NCI-H345 (cell line): ENCODE measurements around the gene LIN37.

Experiments
- DNase-seq: peaks from one replicate; lab custom pipeline; 2025; lab: John Stamatoyannopoulos, UW

Gene LIN37, protein sequence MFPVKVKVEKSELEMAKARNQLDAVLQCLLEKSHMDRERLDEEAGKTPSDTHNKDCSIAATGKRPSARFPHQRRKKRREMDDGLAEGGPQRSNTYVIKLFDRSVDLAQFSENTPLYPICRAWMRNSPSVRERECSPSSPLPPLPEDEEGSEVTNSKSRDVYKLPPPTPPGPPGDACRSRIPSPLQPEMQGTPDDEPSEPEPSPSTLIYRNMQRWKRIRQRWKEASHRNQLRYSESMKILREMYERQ

DNA sequence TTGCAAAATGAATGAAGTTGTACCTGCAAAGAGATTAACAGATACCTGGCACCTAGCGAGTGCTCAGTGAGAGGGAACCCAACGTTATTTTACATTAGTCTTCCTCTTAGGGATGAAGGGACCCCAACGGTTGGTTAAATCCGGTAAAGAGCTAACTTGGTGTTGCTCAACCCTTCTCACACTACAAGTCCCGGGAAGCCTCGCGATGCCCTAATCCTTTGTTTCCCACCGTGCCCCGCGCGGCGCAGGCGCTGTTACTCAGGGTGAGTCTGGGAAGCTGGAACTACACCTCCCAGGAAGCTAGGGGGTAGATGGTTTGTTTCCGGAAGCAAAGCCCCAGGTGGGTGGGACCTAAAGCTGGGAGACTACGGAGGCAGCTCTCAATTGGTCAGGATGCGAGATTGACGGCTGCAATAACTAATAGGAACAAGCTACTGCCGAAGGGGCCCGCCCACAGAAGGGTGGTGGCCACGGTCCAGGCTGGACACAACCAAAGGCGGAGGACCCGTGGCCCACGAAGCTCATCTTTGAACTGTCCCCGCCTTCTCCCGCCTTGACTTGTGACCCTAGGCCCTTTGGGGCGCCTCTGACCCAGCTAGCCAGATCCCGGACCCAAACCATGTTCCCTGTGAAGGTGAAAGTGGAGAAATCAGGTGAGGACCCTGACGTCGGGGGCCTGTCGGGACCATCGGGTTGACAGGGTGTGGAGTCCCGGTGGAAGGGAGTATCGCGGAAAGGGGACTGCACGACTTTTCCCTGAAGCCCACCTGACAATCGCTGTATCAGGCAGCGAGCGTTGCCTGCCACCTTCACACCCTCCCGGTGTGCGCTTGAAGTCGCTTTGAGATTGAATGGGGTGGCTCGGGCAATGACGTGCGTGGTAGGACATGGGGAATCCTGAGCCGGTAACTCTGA is at the start of gene LIN37:
Gene LIN37, plus strand, starts transcription at position 471 of the 915 bp plus-strand sequence. Its CDS starts 149 bp downstream, at position 620.
- DNase-seq = peak; percentile 100

DNA sequence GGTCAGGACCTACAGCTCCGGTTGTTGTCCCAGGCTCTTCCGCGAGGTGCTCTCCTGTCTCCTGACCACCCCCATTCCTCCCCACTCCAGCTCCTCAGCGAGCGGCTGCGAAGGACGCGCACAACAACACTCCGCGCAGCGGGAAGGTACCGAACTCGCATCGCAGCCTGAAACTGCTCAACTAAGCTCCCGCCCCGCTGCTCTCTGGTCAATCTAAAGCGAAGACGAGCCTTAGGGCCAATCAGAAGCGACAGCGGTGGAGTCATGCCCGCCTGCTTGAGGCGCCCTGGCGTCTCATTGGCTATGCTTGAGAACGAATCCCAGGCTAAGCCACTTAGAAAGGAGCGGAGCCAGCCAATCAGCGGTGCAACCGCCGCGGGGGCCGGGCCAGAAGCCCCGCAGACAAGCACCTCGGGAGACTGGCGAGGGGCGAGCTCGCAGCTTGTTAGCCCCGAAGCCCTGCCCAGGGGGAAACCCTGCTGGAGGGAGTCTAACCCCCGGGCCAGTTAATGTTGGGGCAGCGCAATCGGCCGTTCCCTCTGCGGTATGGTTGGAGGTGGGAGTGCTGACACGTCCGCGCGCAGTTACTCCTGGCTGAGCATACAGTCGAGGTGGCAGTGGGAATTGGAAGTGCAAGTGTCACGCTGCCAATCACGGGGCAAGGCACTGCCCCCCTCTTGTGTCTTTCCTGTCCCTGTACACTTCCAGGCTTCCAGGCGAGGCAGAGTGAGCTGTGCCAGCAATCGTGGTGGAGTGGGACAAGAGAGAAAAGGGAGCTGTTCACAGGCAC is 46.0 kb upstream of the LIN37 start:
- peak; percentile 100 for DNase-seq

DNA sequence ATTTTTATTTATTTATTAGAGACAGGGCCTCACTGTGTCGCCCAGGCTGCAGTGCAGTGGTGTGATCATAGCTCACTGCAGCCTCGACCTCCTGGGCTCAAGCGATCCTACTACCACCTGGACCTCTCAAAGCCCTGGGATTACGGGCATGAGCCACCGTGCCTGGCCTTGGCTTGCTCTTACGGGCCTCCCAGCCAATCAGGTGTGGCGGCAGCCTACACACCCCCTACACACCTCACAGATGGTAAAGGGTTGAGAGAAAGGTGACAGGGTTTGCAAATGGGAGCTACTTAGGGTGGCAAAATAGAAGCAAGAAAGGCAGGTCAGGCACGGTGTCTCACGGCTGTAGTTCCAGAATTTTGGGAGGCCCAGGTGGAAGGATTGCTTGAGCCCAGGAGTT is 45.0 kb upstream of the LIN37 start:
- DNase-seq = peak; percentile 53

DNA sequence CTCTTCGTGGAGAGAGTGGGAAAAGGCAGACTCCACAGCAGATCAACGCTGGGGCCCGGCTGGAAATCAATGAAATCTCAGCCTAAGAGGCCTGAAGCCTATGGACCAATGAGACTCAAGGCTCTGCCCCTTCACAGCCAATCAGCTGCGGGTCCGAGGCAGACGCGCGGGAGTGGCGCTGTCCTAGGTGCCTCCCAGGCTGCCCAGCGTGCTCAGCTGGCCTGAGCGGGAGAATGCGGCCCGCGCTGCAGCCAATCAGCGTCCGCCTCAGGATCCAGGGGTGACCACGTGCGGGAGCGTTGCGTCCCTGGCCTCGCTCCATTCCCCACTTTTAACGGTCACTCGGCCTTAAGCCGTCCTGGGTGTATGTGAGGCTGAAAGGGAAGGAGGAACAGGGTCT is 44.2 kb upstream of the LIN37 start, which contains the start of gene ZBTB32:
Gene ZBTB32, plus strand, starts transcription at position 341 of the 400 bp plus-strand sequence. CDS start 10,069 bp downstream, outside the sequence.
- no peak for DNase-seq

DNA sequence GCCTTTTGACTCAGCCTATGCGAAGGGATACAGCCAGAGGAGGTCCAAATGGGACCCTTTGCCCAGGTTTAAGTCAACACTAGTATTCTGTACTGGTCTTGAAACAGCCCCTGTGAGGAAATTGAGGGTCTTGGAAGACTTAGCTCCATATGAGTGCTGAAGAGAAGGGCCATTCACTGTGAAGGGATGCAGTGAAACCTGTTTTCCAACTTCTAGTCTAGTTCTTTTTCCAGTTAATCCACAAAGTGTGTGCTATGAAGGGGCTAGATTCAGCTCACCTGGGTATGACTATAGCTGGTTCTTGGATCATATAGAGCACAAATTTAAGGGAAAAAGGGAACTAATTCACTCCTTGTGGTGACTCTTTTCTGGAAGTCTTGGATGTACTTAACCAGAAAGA is 40.0 kb upstream of the LIN37 start:
- no peak for DNase-seq

DNA sequence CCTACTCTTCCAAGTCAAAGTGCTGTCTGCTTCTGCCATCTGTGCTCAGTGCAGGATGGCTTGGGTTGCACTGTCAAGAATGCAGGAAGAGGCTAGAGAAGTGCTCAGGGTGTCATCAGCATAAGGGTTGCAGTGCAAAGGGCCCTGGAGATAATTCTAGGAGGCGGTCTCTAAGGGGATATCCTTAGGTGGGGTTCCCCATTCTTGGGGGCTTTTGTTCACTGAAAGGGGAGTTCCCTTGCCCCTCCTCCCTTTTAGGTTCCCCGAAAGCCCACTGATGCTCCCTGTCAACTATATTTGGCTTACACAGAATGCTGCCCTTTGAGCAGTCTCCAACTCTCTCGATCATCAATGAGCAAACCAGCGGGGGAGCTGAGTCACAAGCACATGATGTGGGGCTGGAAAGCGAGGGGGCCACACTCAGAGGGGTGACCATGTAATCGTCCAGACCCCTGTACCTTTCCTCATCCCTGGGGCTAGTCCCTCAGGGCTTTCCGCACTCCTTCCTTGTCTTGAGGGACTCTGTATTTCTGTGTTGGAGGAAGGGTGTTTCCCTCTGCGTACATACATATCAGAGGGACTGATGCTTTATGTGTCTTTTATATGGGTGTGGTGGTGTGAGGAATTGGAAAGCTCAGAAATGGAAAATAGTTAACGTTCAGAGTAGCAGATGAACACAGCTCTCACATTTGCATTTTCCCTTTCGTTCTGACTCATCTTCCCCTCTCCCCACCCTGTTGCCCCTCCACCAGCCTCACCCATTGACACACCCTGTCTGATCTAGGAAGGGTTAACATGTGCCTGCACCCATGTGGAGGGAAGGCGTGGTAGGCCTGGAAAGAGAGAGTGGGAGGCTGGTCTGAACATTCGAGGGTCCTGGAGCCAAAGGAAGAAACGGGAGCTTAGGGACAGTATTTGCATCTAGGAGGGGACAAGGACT is 37.3 kb upstream of the LIN37 start:
- DNase-seq = no peak

DNA sequence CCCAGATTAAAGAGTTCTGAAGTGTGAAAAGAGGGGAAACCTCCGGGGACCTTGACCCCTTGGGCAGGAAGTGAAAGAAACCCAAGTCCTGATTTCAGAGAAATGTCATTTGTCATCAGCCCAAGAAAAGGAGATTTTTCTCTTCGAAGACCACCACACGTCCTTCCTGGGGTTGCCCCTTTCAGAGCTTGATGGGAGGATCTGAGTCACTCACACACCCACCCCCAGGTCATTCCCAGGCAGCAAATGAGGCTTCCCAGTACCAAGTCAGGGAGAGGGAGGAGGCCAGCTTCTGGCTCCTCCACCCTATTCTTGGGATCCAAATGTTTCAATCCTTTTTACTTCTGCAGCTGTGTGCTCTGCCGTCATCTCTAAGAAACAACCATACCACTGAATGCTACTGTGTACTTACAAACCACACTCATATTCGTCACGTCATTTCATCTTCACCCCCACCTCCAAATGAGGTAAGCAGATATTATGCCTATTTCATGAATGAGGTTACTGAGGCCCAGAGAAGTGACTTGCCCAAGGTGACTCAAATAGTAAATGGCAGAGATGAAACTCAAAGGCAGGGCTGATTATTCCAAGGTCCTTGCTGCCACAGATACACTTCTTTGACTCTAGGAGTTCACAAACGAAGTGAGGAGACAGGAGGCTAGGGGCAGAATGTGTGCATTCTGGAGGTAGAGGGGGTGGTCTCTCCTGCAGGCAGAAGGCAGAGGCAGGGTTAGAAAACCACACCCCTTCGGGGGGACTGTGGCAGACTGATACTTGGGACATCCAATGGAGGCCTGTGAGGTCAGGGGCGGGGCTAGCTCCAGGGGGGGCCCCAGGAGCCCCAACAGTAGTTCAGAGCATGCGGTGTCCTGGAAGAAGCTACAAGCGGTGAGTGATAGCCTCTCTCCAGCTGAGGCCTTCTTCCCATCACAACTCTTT is 35.5 kb upstream of the LIN37 start:
- no peak for DNase-seq

DNA sequence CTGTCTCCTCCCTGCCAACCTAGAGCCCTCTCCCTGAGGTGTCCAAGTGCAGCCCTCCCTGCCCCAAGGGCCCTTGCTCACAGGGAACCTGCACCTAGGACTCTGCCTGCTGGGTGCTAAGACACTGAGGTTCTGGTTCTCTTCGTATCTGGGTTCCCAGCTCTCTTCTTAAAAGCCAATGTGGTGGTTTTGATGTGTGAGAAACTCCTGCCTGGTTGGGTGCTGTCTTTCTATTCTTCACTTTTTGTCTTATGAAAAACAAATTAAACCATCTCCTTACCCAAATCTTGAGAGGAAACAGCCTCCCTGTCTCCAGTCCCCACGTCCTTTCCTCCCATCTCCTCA is 34.9 kb upstream of the LIN37 start:
- no peak for DNase-seq

DNA sequence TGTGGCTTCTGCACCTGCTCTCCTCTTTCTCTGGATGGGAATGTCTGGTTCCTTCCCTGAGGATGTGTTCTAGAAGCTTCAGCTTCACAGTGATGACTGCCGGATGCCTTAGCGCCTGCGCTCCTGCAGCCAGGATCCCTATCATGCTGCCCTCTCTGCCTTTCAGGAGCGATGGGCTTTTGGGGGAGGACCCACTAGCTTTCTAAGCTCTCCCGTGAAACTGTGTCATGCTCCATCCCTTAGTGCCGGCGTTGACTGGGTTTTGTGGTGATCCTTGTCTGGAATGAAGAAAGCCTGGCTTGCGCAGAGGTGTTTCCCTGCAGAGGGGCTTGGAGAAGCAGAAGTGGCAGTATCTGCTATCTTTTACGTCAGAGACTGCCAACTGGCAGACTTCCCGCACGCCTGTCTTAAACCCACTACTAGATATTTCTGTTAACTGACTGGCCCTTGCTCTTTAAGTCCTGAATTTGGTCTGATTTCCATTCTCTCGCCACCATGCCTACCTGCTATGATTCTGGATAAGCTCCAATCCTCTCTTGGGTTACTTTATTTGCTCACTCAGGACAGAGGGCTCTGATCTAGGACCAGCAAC is 34.4 kb upstream of the LIN37 start:
- no peak for DNase-seq

DNA sequence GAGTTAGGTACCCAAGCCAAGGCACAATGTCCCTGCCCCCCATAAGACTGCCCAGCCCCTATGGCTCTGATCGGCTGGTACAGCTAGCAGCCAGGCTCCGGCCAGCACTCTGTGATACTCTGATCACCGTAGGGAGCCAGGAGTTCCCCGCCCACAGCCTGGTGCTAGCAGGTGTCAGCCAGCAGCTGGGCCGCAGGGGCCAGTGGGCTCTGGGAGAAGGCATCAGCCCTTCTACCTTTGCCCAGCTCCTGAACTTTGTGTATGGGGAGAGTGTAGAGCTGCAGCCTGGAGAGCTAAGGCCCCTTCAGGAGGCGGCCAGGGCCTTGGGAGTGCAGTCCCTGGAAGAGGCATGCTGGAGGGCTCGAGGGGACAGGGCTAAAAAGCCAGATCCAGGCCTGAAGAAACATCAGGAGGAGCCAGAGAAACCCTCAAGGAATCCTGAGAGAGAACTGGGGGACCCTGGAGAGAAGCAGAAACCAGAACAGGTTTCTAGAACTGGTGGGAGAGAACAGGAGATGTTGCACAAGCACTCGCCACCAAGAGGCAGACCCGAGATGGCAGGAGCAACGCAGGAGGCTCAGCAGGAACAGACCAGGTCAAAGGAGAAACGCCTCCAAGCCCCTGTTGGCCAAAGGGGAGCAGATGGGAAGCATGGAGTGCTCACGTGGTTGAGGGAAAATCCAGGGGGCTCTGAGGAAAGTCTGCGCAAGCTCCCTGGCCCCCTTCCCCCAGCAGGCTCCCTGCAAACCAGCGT is 33.6 kb upstream of the LIN37 start:
- peak; percentile 49 for DNase-seq

DNA sequence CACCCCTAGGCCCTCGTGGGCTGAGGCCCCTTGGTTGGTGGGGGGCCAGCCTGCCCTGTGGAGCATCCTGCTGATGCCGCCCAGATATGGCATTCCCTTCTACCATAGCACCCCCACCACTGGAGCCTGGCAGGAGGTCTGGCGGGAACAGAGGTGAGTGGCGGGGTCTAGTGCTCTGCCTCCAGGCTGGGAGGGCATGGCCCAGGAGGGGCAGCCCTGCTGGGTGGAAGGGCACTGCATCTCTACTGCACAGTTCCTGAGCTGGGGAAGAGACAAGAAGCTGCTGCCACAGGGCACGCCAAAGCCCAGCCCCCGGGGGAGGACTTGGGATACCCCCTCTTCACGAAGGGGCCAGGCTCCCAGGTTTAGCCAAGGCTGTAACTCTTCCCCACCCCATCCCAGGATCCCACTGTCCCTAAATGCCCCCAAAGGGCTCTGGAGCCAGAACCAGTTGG is 33.0 kb upstream of the LIN37 start:
- no peak for DNase-seq

DNA sequence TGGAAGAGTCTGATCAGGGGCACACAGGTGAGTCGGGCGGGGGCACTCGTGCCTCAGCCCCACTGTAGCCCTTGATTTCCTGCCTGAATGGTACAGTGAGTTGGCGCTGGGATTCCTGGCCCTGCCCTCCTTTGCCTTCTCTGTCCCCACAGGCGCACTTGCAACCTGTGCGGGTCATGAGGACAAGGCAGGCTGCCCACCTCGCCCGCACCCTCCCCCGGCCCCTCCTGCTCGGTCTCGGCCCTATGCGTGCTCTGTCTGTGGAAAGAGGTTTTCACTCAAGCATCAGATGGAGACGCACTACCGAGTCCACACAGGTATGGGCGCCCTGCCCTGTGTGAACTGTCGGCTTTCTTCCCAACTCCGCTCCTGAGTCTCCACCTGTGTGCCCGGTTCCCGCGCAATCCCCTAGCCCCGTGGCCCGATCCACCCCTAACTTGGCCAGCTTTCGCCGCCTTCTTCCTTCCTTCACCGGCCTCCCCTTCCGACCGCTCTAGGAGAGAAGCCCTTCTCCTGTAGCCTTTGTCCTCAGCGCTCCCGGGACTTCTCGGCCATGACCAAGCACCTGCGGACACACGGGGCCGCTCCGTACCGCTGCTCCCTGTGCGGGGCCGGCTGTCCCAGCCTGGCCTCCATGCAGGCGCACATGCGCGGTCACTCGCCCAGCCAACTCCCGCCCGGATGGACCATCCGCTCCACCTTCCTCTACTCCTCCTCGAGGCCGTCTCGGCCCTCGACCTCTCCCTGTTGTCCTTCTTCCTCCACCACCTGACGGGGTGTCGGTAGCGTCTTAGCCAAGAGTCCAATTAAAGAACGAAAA is 32.2 kb upstream of the LIN37 start:
- DNase-seq = peak; percentile 74

DNA sequence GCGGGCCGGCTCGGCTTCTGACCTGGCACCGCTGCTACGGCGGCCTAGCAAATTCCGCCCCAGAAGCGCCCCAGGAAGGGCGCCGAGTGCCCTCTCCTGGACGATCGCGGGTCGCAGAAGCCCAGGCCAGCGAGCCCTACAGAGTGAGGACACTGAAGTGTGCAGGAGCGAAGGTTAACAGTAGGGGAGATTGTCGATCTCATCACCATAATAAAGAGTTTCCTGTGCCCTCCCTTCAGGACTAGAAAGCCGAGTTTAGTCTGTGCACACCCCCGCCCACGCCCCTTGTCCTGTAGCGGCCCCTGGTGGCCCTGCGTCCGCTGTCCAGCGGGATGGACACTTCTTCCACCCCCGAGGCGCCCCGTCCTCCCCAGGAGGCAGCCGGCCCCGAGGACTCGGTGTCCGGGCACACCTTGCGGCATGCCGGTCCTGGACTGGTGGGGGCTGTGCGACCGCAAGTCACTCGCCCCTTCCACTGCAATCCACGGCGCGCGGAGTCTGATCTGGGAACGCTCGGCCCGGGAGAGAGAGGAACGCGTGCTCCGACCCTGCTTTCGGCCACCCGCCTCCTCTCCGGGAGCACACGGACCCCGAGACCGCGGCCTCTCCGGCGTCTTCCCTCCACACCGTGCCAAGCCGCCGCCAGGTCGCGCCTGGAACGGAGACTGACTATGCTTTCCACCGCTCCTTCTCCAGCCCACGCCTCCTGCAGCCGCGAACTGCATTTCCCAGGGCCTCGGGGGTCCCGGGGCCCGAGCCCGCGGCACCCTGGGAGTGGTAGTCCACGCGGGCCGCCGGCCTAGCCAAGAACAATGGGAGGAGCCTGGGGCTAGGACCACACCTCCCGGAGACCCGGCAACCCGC is 31.3 kb upstream of the LIN37 start:
- DNase-seq = peak; percentile 94

DNA sequence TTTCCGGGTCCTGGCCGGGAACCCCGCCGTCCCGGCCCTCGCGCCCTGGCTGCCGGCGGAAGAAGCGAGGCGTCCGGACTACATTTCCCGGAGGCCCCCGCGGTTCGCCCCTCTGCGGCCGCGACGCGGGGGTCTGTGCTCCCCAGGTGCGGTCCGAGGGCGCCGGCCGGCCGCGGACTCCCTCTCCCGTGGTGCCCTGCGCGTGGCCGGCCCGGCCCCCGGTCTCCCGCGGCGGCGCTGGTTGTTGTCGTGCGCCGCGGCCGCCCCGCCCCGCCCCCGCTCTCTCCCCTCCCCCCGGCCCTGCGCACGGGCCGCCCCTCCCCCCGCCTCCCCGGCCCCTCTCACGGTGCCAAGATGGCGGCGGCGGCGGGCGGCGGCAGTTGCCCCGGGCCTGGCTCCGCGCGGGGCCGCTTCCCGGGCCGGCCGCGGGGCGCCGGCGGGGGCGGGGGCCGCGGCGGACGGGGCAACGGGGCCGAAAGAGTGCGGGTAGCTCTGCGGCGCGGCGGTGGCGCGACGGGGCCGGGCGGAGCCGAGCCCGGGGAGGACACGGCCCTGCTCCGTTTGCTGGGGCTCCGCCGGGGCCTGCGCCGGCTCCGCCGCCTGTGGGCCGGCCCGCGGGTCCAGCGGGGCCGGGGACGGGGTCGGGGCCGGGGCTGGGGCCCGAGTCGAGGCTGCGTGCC is 30.6 kb upstream of the LIN37 start, which contains the start of gene KMT2B:
Gene KMT2B, plus strand, starts transcription at position 339 of the 680 bp plus-strand sequence. Its CDS starts 16 bp downstream, at position 355.
- peak; percentile 100 for DNase-seq

DNA sequence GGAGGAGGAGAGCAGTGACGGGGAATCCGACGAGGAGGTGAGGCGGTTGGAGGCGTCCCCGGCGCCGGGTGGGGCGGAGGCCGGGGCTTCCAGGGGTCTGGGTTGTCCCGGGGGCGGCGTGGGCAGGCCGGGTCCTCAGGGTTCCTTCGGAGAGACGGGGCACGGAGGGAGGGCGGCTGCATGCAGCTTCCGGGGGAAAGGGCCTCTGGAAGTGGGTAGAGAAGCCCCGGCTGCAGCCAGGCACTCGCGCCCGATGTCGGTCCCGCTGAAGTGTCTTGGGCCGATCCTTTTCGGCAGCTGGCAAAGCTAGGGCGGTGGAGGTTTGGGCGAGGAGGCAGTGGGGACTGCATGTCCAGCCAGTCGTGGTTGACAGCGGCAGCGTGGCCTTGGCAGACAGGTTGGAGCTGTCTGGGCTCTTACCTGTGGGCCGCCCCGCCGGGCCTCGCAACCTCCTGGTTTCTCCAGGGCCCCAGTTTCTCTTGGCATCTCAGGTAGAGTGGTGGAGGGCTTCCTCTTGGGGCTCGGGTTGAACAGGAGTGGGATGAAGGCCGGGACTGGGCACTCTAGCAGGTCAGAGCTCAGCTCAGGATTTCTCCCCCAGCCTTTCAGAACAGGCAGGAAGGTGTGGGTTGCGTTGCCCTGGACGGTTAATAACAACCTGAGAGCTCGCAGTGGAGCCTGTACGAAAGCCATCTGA is 29.9 kb upstream of the LIN37 start:
- DNase-seq = peak; percentile 49
